M059J (cell line): Measurements from ENCODE around the gene ACVR1B. TPM values are rescaled to one million over a fixed set of nuclear protein-coding genes. Genes with fewer than 3 reads are reported as not detected.
A peak's percentile ranks its signal among the peaks of the same experiment; 100 is the strongest.

ENCODE experiments used
- DNase-seq: peaks from one replicate; pipeline ENCODE4 v3.0.0-alpha.2; 2012; ENCODE audit warnings: low read depth
- total RNA-seq: library from RNA; depleted of rRNA; stranded (reverse); fragments of >200 nt; shearing (Covaris generic); gene quantifications from 2 replicates; pipeline ENCODE4 v1.2.3, GENCODE V29; 2014; rRNA removed

ACVR1B gene
- total RNA-seq, result 2.7 and 3.1 TPM in 2 replicates

GRCh38 chr12:51951199-51951842, at the start of gene ACVR1B:
ACVR1B (plus strand) TSS chr12:51951699; CDS start chr12:51951744, 45 bp downstream.
- peak; percentile 75 for DNase-seq

- DNase-seq, result no peak
These were observed 49.6 kb upstream of the ACVR1B start for GRCh38 chr12:51901881-51902280.

DNA sequence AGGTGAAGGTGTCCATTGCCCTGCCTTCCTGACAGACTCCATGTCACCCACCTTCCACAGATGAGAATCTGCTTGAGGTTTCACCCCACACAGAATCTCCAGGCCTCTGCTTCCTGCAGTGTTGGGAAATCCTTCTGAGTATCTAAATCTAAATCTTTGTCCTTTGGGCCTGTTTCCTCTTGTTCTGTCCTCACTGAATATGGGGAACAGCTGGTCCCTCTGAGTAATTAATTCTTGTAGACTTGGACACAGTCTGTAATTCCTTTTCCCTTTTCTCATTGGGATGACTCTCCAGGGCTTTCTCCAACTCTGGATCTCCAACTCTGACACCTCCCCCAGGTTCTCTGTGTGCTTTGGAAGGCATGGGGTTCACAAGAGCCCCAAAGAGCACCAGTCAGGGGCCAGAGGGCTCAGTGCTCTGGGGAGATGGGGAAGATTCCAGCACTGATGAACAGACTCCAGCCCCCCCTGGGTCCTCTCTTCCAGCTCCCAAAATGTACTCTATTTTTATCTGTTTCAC, 46.5 kb upstream of the ACVR1B start:
- DNase-seq, result no peak

DNA sequence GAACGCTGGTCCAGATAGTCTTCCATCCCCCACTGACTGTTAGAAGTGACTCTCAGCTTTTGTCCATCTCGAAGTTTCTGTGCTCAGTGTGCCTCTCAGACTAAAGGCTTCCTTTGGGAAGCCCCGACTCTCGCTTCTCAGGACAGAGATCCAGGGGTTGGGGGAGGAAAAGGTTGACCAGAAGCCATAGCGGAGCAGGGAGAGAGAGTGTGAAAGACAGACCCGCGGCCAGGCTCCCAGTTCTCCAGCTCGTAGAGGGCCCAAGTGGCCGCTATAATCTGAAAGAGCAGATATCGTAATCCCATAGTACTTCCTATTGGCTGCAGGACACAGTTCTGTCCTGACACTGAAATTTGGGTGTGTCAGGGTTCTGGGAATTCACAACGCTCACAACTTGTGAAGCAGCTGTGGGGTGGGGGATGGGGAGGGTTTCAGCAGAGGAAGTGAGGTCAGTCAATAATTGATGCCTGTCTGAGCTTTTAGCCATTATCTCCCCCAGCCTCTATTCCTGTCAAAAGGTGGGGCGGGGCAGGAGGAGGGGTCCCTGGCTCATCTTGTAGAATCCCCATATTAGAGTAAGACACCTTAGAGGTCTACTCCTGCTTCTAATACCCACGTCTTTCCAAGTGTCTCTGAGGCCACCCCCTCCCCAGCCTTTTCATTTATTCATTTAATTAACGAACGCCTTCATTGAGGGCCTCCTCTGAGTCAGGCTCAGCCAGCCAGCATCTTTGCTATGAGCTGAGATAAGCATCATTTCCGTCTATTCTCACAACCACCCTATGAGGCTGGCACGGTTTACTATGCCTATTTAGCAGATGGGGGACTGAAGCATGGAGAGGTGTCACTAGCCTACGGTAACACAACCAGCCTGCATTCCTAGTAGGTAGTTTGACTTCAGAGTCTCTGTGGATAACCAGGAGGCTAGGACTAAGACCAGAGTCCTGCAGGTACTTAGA, 45.7 kb upstream of the ACVR1B start:
- DNase-seq, result no peak

DNA sequence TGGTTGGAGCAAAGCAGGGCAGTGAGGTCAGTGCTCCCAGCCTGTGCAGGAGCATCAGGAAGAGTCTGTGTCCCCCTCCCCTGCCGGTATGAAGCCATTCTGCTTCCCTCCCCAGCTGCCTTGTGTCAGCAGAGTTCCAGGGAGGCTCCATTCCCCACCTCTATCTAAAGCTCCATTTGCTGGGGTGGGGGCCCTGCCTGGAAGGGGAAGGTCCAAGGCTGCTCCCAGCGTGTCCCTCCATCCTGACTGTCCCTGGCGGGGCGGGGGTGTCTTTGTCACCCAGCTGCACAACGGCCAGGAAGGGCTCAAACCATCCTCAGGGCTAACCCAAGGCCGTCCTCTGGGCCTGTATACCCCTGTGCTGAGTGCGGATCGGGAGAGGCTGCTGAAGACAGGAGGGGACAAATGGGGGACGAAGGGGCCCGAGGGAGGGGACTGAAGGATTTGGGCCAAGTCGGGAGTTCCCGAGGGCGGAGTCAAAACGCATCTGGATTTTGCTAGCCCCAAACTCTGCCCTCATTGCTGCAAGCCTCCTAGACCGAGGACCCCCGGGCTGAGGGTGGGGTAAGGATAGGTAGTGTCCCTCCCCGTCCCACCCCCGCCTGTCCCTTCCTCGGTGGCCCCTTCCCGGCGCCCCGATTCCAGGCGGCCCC, 44.9 kb upstream of the ACVR1B start:
- no peak for DNase-seq

- DNase-seq, result no peak
These were observed 44.2 kb upstream of the ACVR1B start, which contains the start of gene ACVRL1 for GRCh38 chr12:51907083-51907855. ACVRL1 (plus strand) TSS chr12:51907504; CDS start chr12:51912475, 4,971 bp downstream.

- DNase-seq, result no peak
These were observed 43.6 kb upstream of the ACVR1B start for GRCh38 chr12:51907856-51908425.

DNA sequence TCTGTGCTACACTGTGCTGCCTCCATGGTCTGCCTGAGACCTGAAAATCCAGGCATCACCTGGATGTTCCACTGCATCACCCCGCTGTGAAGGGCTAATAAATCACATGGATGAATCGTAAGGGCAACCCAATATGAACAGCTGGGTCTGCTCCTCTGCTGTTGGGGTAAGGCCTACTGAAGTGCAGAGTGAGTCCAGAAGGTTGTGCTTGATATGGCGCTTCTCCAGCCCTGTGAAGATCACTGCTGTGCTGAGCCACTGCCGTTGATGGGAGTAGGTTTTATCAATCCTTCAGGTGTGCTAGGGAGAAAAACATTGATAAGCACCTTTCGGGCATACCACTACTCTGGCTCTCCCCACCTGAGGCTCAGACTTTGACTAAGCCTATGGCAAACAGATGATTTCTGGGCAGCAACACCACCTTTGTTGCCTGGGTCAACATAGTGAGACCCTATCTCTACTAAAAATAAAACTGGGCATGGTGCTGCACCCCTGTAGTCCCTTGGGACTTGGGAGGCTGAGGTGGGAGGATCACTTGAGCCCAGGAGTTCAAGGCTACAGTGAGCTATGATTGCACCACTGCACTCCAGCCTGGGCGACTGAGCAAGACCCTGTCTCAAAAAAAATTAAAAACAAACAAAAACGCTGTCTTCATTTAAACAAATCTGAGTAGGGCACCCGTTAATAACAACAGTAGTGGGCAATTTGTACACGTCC, 42.5 kb upstream of the ACVR1B start:
- no peak for DNase-seq

DNA sequence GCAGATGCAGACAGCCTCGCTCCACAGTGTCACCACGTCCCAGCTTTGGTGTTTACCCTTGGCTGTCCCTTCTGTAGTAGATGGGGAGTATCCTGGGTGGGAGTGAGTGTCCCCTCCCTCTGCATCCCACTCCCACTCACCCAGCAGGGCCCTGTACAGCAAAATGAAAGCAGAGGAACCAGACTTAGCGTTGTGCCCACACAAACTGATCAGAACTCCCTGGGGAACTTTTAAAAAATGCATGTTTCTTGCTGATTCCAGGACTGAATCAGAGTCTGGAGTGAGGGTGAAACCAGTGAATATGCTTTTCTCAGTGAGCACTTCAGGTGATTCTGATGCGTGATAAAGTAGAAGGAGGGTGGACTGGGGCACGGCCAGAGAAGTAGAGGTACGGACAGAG, 41.3 kb upstream of the ACVR1B start:
- no peak for DNase-seq

- no peak for DNase-seq
These were observed 40.8 kb upstream of the ACVR1B start for GRCh38 chr12:51910691-51911090.

DNA sequence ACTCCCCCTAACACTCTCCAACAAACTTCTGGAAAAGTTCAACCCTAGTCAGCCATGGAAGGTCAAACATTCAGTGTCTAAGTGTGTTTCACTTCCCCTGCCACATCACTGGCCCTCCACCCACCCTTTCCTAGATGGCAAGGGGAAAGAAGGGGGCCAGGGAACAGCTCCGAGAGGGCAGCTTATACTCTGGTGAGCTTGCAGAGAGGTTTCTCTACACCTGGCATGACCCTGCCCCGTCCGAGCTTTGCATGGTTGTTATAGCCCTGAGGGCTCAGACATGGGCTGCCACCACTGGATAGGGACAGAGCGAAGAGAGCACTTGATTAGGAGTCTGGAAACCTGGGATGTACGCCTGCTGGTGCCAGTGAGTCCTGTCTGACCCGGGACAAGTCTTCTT, 40.2 kb upstream of the ACVR1B start:
- no peak for DNase-seq

DNA sequence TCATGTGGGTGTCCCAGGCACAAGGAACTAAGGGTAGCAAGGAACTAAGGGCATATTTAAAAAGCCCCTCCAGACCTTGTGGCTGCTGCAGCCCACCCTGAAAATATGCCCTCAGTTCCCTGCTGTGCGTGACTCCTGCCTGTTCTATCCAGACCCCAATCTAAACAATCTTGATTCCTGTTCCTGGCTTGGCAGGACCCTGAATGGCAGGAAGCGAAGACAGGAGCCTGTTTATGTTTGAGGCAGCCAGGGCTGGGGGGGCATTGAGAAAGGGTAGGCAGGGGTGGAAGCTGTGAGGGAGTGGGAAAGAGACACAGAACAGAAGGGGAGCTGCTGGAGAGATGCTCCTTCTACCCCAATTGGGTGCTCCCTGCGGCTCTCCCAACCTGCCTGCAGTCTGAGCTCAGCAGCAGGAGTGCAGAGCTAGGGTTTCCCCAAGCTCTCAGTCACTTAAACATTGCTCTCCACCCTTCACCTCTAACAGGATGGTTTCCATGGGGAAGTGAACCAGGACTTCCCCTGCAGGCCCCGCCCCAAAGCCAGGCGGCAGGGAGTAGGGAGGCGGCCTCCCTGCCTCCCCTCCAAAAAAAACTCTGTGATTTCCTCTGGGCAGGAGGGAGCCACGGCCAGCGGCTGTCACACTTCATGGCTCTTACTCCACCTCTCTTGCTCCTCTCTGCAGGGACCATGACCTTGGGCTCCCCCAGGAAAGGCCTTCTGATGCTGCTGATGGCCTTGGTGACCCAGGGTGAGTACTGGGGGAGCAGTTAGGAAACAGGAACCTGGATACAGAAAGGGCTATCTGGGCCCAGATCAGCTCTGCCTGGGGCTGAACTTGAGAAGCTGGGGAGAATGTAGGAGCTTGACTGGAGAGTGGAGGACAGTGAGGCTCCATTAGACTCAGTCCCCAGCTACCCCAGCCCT, 39.4 kb upstream of the ACVR1B start:
- peak; percentile 23 for DNase-seq

- no peak for DNase-seq
These were observed 38.1 kb upstream of the ACVR1B start for GRCh38 chr12:51913071-51914033.

GRCh38 chr12:51914034-51914923, 37.2 kb upstream of the ACVR1B start:
- DNase-seq, result no peak

- no peak for DNase-seq
These were observed 36.4 kb upstream of the ACVR1B start for GRCh38 chr12:51915003-51915625.

DNA sequence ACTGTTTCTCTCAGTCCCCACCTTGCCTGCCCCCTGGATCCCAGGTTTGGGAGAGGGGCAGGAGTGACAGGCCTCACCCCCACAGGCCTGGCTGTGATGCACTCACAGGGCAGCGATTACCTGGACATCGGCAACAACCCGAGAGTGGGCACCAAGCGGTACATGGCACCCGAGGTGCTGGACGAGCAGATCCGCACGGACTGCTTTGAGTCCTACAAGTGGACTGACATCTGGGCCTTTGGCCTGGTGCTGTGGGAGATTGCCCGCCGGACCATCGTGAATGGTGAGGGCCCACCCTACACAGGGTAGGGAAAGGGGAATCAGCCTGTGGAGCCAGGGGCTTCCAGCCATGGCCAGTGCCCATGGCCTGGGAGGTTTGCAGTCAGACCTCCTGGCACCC, 35.5 kb upstream of the ACVR1B start:
- no peak for DNase-seq
